GM15510 (cell line): Measurements from ENCODE around the gene PPAN.

Experiments
- POLR2A ChIP-seq: IDR thresholded peaks from 3 replicates; pipeline ENCODE4 v1.6.1; 2011; ENCODE audit warnings: borderline replicate concordance; ENCODE audit not compliant: insufficient read length; ENCODE audit errors: extremely low read depth

Gene PPAN

DNA sequence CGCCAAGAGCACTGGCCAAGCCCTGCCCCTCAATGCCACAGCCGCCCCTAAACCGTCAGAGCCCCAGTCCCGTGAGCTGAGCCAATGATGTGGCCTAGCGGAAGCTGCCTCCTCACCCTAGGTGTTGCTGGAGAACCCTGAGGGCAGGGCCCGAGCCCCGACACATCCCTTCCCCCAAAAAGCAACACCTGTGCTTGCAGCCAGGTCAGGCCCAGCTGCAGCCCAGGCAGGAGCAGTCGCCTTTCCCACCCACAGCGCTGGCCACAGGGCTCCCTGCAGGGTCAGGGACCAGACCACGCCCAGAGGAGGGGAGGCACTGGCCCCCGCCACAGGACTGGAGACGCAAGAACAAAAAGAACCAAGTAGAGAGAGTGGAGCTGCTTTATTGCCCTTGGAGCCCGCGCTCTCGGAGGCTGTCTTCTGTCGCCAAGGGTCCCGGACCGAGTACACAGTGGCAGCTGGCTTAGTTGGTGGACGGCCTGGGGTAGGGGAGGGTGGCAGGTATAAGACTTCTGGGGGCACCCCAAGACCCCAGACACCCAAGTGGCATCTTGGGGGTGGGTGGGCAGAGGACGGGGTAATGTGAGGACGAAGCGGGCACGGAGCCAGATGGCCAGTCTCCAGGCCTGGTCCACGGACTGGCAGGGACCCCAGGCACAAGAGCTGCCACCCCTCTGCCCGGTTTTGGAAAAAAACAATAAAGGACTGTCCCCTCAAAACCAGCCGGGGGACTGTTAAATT, 8.7 kb downstream of the PPAN start:
- peak; percentile 28 for TF ChIP-seq POLR2A

DNA sequence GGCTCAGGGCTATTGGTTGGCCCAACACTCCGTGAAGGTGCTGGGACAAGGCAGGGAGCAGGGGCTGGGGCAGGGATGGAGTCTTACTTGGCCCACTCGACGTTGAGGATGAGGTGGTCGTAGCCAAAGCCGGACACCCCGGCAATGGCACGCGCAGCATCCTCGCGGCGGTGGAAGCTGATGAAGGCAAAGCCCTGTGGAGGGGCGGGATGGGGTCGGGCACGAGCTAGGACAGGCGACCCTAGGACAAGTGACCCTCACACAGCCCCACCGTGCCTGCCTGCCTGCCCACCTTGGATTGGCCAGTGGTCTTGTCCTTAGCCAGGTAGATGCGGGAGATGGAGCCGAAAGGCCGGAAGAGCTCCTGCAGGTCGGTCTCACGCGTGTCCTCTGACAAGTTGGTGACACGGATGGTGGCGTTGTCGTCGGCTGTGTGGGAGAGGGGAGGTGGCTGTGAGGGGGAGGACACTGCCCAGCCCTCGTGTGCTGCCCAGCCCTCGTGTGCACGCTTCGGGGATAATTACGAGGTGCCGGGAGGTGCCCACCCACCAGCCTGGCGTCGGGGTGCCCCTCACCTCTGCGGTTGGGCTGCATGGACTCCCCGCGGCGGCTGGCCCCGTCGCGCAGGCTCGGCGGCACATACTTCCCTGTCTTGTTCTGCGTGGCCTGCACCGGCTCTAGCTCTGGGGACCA, 9.4 kb downstream of the PPAN start:
- TF ChIP-seq POLR2A, result peak; percentile 37

DNA sequence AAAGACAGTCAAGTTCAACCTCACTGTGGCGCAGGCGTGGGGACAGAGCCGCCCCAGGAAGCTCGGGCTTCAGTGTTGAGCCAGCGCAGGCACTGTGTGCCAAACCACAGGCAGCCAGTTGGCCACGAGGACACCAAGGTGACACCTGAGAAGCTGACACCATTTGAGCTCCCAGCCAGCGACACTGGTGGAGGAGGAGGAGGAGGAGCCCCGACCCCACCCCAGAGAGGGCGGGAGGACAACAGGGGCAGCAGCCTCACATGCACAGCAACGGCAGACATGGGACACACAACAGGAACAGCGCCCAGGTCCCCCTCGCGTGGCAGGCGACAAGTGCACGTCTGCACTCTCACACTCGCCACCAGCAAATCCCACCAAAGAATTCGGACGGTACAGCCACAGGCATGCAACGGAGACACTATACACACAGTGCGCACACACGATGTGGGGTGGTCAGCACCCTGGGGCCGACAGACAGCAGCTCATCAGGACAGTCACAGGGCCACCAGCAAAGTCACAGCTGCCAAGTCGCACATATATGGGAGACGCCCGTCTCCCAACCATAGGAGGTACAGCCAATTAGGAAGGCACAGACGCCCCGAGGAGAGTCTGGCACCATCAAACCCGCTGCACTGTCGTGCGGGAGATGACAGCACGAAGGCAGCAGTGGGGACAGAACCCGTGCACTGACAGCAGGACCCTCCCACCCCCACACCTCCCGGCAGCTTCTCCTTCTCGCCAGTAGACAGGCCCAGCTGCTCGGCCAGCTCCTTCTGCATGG, 10.1 kb downstream of the PPAN start:
- peak; percentile 12 for TF ChIP-seq POLR2A

DNA sequence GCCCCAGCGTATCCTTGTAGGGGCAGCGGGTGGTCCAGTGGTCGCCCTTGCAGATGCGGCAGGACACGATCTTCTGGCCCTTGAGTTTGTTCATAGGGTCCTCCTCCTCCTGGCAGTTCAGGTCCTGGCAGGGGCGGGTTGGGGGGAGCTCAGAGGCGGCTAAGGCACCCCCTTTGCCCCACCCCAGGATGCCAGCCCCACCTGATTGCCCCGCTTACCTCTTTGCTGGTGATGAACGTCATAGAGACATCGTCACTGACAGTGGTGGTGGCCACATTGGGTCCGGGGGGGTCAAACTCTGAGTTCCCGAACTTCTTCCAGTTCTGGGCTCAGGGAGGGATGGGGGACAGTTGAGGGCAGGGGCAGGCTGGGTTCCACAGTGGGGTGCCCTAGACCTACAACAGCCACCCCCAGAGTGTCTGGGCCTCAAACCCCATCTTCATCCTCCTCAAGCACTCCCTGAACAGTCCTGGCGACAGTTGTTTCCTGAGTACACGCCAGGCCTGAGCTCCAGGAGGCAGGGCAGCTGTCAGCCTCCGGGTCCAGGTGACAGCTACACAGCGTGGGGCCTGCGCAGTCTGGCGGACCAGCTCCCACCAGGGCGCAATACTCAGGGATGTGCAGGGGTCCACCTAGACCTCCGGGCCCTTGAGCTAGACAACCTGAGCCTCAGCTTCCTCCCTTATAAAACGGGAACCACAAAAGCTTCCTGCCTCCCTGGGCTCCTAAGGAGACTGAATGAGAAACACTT, 10.9 kb downstream of the PPAN start:
- TF ChIP-seq POLR2A, result no peak

DNA sequence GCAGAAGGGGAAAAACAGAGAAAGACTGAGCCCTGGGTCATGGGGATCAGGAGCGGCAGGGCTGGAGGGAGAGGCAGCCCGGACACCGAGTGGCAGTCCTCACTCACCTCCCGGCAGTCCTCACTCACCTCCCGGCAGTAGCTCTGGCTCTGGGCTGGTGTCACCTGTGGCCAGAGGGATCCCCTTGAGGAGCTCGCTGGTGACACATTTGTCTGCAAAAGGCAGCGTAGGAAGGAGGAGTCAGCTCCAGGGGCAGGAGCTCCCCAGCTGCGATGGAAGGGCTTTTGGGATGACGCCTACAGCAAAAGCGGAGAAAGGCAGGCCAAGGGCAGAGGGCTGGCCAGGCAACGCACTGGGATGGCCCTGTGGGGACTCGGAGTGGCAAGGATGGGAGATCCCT, 12.8 kb downstream of the PPAN start:
- TF ChIP-seq POLR2A, result no peak

DNA sequence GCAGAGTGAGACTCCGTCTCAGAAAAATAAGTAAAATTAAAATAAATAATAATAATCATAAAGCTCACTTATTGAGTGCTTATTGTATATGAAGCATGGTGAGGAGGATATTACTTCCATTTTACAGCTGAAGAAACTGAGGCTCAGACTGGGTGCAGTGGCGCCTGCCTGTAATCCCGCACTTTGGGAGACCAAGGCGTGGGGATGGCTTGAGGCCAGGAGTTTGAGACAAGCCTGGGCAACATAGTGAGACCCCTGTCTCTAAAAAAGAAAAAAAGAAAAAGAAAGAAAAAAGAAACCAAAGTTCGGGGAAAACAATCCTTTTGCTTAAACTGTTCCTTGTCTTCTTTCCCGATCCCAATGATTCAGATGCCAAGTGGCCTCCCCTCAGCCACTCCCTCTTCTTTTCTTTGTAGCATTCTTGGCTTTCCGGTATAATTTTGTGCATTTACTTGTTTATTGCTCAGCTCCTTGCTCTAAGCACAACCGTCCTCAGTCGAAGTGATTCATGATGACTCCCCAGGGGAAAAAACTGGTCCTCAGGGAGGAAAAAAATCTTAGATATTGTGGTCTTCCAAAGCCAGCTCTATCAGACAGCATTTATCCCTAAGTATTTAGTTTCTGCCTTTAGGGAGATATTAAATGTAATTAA, 14.5 kb downstream of the PPAN start:
- TF ChIP-seq POLR2A, result no peak

DNA sequence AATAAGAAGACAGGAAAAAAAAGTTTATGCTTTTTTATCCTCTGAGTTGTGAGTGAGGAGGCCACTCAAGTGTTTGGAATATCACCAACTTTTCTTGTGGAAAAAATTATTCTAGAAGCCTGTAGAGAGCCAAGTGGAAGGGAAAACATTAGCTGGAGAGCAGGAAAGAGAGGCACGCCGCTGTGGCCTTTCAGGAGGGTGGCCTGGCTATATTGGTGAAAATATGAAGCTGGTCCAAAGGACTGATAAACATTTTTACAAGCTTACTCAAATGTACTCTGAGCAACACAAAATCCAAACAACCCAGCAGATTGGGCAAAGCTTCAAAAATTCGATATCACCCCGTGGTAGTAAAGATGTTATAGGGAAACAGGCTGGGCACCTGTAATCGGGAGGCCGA, 15.9 kb downstream of the PPAN start:
- no peak for TF ChIP-seq POLR2A

DNA sequence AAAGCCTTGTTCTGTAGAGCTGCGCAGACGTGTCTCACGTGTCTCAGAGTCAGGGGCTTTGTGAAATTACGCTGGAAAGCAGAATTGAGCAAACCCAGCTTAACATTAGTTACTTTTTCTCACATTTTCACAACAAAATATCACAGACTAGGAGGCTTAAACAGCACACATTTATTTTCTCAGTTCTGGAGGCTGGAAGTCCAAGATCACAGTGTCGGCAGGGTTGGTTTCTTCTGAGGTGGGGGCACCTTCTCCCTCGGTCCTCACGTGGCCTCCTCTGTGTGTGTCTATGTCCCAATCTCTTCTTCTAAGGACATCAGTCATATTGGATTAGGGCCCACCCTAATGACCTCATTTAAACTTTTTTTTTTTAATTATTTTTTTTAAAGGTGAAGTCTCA, 18.3 kb downstream of the PPAN start:
- no peak for TF ChIP-seq POLR2A

DNA sequence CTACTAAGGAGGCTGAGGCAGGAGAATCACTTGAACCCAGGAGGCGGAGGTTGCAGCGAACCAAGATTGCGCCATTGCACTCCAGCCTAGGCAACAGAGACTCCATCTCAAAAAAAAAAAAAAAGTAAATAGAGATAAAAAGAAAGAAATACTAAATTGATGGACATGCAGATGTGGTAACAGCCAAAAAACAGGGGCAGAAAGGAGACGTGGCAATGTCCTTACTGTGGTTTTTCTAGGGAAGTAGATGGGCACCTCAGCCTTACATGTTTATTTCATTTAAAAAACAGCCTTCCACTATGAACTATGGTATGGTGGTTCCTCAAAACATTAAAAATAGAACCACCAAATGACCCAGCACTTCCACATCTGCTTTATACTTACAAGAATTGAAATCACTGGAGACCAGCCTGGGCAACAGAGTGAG, 20.1 kb downstream of the PPAN start:
- TF ChIP-seq POLR2A, result no peak

DNA sequence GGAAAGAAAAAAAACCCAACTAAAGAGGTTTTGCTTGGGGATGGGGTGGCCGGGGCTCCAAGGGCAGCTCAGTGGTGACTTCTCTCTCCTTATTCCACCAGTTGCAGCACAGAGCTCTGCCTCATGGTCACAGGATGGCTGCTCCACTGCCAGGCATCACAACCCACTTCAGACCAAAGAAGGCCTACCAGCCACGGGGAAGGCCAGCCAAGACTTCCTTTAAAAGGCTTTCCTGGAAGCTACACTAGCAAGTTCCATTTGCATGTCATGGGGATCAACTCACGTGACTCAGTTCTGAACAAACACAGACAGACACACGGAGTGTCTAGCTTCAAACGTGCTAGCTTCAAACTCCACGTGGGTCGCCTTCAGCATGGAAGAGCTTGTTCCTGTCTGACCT, 26.7 kb downstream of the PPAN start:
- no peak for TF ChIP-seq POLR2A

DNA sequence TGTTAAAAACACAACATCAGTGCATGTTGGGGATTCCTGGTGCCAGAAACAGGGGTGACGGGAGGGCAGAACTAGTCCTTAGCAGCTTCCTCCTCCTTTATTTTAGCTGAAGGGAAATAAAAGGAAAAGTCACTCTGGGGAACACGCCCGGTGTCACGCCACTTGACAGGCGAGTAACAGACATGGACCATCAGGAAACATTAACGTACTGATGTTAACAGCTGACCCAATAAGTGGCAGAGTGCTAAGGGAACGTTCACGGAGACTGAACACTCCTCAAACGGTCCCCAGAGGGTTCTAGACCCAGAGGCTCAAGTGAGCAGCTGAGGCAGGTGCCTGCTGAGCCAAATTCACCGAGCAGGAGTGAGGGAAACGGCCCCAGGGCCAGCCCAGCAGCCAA, 27.4 kb downstream of the PPAN start:
- TF ChIP-seq POLR2A, result no peak

DNA sequence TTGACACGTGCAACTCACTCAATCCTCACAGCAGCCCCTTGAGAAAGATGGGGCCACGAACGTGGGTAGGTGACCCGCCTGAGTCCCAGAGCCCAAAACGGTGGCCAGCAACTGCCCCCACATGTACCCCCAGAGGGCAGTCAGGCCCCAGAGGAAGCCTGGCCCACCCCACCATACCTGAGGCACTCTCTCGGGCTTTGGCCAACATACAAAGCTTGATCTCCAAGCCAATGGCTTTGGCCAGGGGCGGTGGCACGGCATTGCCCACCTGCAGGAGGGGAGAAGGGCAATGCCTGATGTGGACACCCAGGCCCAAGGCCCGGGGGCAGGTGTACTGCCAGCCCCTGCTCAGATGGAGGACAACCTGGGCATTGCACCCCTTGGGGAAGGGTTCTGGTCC, 27.9 kb downstream of the PPAN start:
- no peak for TF ChIP-seq POLR2A

DNA sequence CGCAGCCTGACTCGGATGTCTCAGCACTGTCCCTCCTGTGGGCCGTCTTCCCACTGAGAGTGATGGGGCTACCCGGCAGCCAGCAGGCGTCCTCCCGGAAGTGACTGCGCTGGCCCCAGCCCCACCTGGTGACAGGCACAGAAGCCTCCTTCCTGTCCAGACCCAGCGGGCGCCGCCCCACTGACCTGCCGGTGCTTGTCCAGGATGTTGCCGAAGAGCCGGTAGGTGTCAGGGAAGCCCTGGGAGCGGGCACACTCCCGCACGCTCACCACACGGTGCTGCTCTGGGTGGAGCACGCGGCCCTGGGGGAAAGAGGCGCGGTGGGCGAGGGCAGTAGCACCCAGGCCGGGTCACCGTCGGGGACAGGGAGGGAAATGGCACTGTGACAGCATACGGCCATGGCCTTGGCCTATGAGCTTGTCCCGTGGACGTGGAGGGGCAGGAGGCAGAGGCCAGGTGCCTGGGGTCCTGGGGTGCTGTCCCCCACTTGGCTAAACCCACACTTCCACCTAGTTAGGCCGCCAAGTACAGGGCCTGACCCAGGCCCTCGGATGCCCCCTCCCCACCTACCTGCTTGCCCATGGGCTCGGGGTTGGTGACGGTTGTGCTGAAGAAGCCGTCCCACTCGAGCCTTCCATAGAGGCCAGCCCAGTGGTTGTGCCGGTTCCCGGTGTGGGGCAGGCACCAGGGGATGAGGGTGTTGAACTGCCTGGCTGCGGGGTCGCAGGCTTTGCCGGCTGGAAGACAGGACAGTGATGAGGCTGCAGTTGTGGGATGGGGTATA, 29.6 kb downstream of the PPAN start:
- no peak for TF ChIP-seq POLR2A

DNA sequence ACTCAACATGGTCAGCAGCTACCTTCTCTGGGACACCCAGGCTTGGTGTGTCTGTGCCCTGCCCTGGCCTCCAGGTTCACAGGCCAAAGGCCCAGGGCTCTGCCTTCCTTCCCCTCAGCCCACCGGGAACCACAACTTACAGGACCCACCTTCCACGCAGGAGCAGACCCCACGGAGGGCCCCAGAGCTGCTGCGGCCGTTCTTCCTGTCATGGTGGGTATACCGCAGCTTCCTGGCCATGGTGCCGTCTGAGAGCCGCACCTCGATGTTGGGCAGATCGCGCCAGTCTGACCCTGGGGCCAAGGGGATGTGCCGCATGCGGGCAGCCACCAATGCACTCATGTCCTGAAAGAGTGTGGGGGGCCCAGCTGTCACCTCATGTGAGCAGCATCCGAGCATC, 30.8 kb downstream of the PPAN start:
- no peak for TF ChIP-seq POLR2A
